Measurements from ENCODE around the gene KRTAP12-1. TPM values are rescaled to one million over a fixed set of nuclear protein-coding genes. Genes with fewer than 3 reads are reported as not detected.
A peak's percentile ranks its signal among the peaks of the same experiment; 100 is the strongest.
"Not testable (repeated sequence)": the region's sequence is repeated elsewhere in the genome, so short reads cannot be mapped to it uniquely, and the experiment has no call there.

The KRTAP12-1 gene
- total and polyA plus RNA-seq, 4 donors, result not detected

DNA sequence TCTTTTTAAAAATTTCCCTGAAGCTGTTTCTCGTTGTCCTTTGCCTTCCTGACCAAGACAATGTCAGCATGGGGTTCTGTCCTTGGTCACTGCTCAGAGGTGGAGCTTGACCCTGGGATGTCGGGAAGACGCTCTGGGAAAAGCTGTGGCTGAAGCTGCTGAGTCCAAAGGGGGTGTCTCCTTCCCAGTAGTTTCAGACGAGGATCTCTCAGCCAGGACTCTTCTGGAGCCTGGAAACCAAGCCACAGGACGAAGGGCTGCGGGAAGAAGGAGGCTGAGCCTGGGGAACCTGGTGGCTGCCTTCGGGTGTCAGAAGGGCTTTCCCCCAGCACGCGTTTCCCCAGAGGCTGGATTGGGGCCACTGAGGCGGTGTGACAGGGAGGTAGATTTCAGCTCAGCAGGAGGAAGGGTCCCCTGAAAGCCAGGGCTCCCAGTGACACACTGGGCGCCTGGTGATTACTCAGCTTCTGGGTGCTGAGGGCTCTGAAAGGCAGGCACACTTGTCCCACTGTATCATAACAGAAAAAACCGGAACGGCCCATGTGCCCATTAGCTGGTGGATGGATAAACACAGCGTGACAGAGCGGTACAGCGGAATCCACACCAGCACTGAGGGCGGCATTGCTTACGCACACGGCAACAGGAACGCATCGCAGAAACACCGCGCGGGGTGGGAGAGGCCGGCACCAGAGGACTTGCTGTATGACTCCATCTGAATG is 5.0 kb upstream of the KRTAP12-1 start:
- TF ChIP-seq, protein P1, sequence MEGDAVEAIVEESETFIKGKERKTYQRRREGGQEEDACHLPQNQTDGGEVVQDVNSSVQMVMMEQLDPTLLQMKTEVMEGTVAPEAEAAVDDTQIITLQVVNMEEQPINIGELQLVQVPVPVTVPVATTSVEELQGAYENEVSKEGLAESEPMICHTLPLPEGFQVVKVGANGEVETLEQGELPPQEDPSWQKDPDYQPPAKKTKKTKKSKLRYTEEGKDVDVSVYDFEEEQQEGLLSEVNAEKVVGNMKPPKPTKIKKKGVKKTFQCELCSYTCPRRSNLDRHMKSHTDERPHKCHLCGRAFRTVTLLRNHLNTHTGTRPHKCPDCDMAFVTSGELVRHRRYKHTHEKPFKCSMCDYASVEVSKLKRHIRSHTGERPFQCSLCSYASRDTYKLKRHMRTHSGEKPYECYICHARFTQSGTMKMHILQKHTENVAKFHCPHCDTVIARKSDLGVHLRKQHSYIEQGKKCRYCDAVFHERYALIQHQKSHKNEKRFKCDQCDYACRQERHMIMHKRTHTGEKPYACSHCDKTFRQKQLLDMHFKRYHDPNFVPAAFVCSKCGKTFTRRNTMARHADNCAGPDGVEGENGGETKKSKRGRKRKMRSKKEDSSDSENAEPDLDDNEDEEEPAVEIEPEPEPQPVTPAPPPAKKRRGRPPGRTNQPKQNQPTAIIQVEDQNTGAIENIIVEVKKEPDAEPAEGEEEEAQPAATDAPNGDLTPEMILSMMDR (IDR thresholded peaks at IDR 0.05; ENCODE audit: control extremely low read depth, extremely low read depth), result no peak
- peaks cover 0 to 4% (median 0%) of the 10 kb centered on the region in 4 donors for H3K9me3 ChIP-seq (ENCODE audit: control insufficient read depth in 4 of 4, insufficient read depth in 3 of 4, low read length in 3 of 4)
- H3K4me3 ChIP-seq, result no peak overlapping the region
- no peaks in the 10 kb centered on the region for H3K4me1 ChIP-seq (ENCODE audit: control insufficient read depth in 5 of 5, insufficient read depth in 5 of 5, low read length in 5 of 5)
- H3K36me3 ChIP-seq (ENCODE audit: control insufficient read depth in 4 of 4, insufficient read depth in 4 of 4, low read length in 4 of 4), result no peaks in the 10 kb centered on the region
- 72 to 83% methylated on average over 25 of the region's 25 CpGs for WGBS, 2 donors
- no peak overlapping the region for H3K27ac ChIP-seq (ENCODE audit: low read depth in 1 of 2, low read length in 1 of 2)
- no peak overlapping the region for H3K9ac ChIP-seq (ENCODE audit: insufficient read depth in 1 of 2, low read length in 2 of 2)
- DNase-seq (no peak), ATAC-seq (ENCODE audit: insufficient read depth, low FRiP score) (no peak)
- H3K27me3 ChIP-seq (ENCODE audit: control insufficient read depth in 3 of 3, insufficient read depth in 3 of 3, low read length in 2 of 3), result peaks cover 0 to 18% (median 10%) of the 10 kb centered on the region in 3 donors

DNA sequence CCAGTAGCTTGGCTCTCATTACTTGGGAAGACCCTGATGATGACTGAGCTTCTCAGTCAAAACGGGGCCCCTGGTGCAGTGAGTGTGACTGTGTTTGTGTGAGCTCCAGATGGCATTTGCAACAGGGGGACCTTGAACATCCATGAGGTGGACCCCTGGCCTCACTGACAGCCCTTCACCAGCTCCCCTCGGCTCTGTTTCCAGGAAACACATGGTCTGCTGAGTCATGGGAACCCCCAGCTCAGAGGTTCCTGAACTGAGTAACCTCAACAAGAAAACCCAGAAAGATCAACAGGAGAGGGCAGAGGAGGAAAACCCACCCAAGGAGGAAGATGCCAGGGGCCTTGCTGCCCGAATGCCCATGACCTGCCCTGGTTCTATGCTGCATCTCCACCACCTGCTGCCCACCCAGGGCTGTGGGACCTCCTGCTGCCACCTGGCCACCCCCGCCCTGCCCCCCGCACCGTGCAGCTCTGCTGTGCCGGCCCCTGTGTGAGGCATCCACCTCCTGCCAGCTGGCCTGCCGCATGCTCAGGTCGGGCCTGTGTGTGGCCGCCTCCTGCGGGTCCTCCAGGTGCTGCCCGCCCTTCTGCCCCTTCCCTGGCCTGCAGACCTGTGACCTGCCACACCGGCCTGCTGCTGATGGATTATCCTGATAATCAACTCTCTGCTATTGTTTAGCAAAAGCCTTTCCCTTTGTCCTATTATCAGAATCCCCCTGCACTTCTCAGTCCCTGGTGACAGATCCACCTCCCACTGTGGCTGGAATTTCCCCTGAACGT is 4.2 kb upstream of the KRTAP12-1 start:
- H3K9ac ChIP-seq (ENCODE audit: insufficient read depth in 1 of 2, low read length in 2 of 2), result no peak overlapping the region
- no peak overlapping the region for H3K4me3 ChIP-seq
- 30 to 40% methylated on average over 13 to 14 of the region's 14 CpGs for WGBS, 2 donors
- H3K27me3 ChIP-seq (ENCODE audit: control insufficient read depth in 3 of 3, insufficient read depth in 3 of 3, low read length in 2 of 3), result peaks cover 0 to 18% (median 10%) of the 10 kb centered on the region in 3 donors
- no peak for ATAC-seq (ENCODE audit: insufficient read depth, low FRiP score)
- no peaks in the 10 kb centered on the region for H3K36me3 ChIP-seq (ENCODE audit: control insufficient read depth in 4 of 4, insufficient read depth in 4 of 4, low read length in 4 of 4)
- H3K9me3 ChIP-seq (ENCODE audit: control insufficient read depth in 4 of 4, insufficient read depth in 3 of 4, low read length in 3 of 4), result peaks cover 0 to 4% (median 0%) of the 10 kb centered on the region in 4 donors
- H3K27ac ChIP-seq (ENCODE audit: low read depth in 1 of 2, low read length in 1 of 2), result no peak overlapping the region
- DNase-seq, result peak in 1 of 3 donors; percentile 7
- H3K4me1 ChIP-seq (ENCODE audit: control insufficient read depth in 5 of 5, insufficient read depth in 5 of 5, low read length in 5 of 5), result no peaks in the 10 kb centered on the region
- TF ChIP-seq, protein P1 (IDR thresholded peaks at IDR 0.05; ENCODE audit: control extremely low read depth, extremely low read depth), result no peak

DNA sequence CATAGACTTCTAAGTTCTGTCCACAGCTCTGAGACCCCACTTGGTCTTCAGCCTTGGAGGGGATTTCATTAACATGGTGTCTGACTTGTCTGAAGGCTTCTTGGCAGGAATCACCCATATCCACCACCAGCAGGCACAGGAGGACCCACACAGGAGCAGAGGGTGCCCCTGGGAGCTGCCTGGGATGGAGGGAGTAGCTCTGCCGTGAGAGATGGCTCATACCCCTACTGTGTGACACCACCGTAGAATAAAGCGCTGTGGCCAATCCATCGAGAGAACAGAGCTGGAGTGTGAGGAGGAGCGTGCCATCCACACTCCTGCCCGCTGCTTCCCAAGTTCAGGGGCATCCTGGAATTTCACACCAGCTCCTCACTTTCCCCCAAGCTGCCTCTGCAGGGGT is 3.1 kb upstream of the KRTAP12-1 start:
- not testable (repeated sequence) for H3K9ac ChIP-seq (ENCODE audit: insufficient read depth in 1 of 2, low read length in 2 of 2); H3K4me1 ChIP-seq (ENCODE audit: control insufficient read depth in 5 of 5, insufficient read depth in 5 of 5, low read length in 5 of 5); H3K4me3 ChIP-seq; DNase-seq; H3K36me3 ChIP-seq (ENCODE audit: control insufficient read depth in 4 of 4, insufficient read depth in 4 of 4, low read length in 4 of 4); H3K9me3 ChIP-seq (ENCODE audit: control insufficient read depth in 4 of 4, insufficient read depth in 3 of 4, low read length in 3 of 4); ATAC-seq (ENCODE audit: insufficient read depth, low FRiP score); H3K27ac ChIP-seq (ENCODE audit: low read depth in 1 of 2, low read length in 1 of 2)
- WGBS, 2 donors, result 90 to 93% methylated on average over 6 of the region's 6 CpGs
- H3K27me3 ChIP-seq (ENCODE audit: control insufficient read depth in 3 of 3, insufficient read depth in 3 of 3, low read length in 2 of 3), result peaks cover 0 to 11% (median 10%) of the 10 kb centered on the region in 3 donors

DNA sequence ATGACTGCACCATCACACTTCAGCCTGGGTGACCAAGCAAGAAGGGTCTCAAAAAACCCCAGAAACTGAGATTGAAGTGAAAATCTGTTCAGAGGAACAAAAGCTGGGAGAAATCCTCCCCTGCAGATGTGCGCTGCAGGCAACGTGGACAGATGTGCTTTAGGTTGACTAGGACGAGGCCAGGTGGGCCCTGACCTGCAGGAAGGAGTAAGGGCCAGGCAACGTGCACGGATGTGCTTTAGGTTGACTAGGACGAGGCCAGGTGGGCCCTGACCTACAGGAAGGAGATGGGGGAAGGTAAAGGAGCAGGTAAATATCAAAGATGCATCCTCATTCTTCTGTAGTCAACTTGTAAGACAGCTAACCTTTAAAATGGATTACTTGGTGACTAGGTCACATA is 2.5 kb upstream of the KRTAP12-1 start:
- no peaks in the 10 kb centered on the region for H3K4me1 ChIP-seq (ENCODE audit: control insufficient read depth in 5 of 5, insufficient read depth in 5 of 5, low read length in 5 of 5)
- H3K27ac ChIP-seq (ENCODE audit: low read depth in 1 of 2, low read length in 1 of 2), result no peak overlapping the region
- peaks cover 0 to 4% (median 0%) of the 10 kb centered on the region in 4 donors for H3K9me3 ChIP-seq (ENCODE audit: control insufficient read depth in 4 of 4, insufficient read depth in 3 of 4, low read length in 3 of 4)
- peaks cover 0 to 11% (median 10%) of the 10 kb centered on the region in 3 donors for H3K27me3 ChIP-seq (ENCODE audit: control insufficient read depth in 3 of 3, insufficient read depth in 3 of 3, low read length in 2 of 3)
- no peak for ATAC-seq (ENCODE audit: insufficient read depth, low FRiP score)
- H3K36me3 ChIP-seq (ENCODE audit: control insufficient read depth in 4 of 4, insufficient read depth in 4 of 4, low read length in 4 of 4), result no peaks in the 10 kb centered on the region
- WGBS, 2 donors, result 76 to 82% methylated on average over 6 of the region's 6 CpGs
- no peak overlapping the region for H3K9ac ChIP-seq (ENCODE audit: insufficient read depth in 1 of 2, low read length in 2 of 2)
- no peak overlapping the region for H3K4me3 ChIP-seq
- no peak for DNase-seq
- TF ChIP-seq, protein P1 (IDR thresholded peaks at IDR 0.05; ENCODE audit: control extremely low read depth, extremely low read depth), result no peak

Measured in lung (tissue), 12 donors.